ENCODE results near the gene NUDT3. TPM values are rescaled to one million over a fixed set of nuclear protein-coding genes. Genes with fewer than 3 reads are reported as not detected.

The NUDT3 gene
- total and polyA plus RNA-seq, 4 donors = 3.2 to 20.2 (median 9.5) TPM

GRCh38 chr6:34232901-34233300, 159.6 kb downstream of the NUDT3 start:
- Histone ChIP-seq H3K36me3 (ENCODE audit: control insufficient read depth in 4 of 4, insufficient read depth in 3 of 4, low read depth in 1 of 4, low read length in 3 of 4) (no peaks in the 10 kb centered on the region), H3K9ac (ENCODE audit: low read depth in 1 of 2, low read length in 2 of 2) (no peak overlapping the region), H3K9me3 (ENCODE audit: control insufficient read depth in 4 of 4, low read length in 3 of 4) (no peaks in the 10 kb centered on the region), H3K27ac (ENCODE audit: low read depth in 1 of 2, low read length in 2 of 2) (no peak overlapping the region), H3K4me1 (ENCODE audit: control insufficient read depth in 4 of 4, insufficient read depth in 4 of 4, low read length in 3 of 4) (peaks cover 0 to 7% (median 2%) of the 10 kb centered on the region in 4 donors), H3K4me3 (ENCODE audit: low read depth in 1 of 3, low read length in 3 of 3) (no peak overlapping the region), H3K27me3 (ENCODE audit: control insufficient read depth in 4 of 4, insufficient read depth in 4 of 4, low read length in 3 of 4) (no peaks in the 10 kb centered on the region)
- DNase-seq (ENCODE audit: low spot score) = no peak
- 80% methylated on average over 5 of the region's 5 CpGs for WGBS
- TF ChIP-seq RXRA (IDR thresholded peaks at IDR 0.05) = no peak
- TF ChIP-seq NR2F2 (IDR thresholded peaks at IDR 0.05) = no peak
- no peak for TF ChIP-seq CTCF (IDR thresholded peaks at IDR 0.05; ENCODE audit: low read depth, low read length, missing input control)
- TF ChIP-seq FOXA1 (IDR thresholded peaks at IDR 0.05) = no peak
- no peak for TF ChIP-seq HNF4A (conservative IDR thresholded peaks at IDR 0.05)
- no peak for TF ChIP-seq ATF3 (IDR thresholded peaks at IDR 0.05)

- Histone ChIP-seq H3K9ac (ENCODE audit: low read depth in 1 of 2, low read length in 2 of 2) (no peak overlapping the region), H3K36me3 (ENCODE audit: control insufficient read depth in 4 of 4, insufficient read depth in 3 of 4, low read depth in 1 of 4, low read length in 3 of 4) (no peaks in the 10 kb centered on the region), H3K9me3 (ENCODE audit: control insufficient read depth in 4 of 4, low read length in 3 of 4) (no peaks in the 10 kb centered on the region), H3K27ac (ENCODE audit: low read depth in 1 of 2, low read length in 2 of 2) (no peak overlapping the region), H3K4me3 (ENCODE audit: low read depth in 1 of 3, low read length in 3 of 3) (no peak overlapping the region), H3K4me1 (ENCODE audit: control insufficient read depth in 4 of 4, insufficient read depth in 4 of 4, low read length in 3 of 4) (peaks cover 0 to 4% (median under 1%) of the 10 kb centered on the region in 4 donors), H3K27me3 (ENCODE audit: control insufficient read depth in 4 of 4, insufficient read depth in 4 of 4, low read length in 3 of 4) (no peaks in the 10 kb centered on the region)
- DNase-seq (ENCODE audit: low spot score) = no peak
- TF ChIP-seq ATF3 (IDR thresholded peaks at IDR 0.05) (no peak), FOXA2 (IDR thresholded peaks at IDR 0.05) (no peak)
- 96% methylated on average over 17 of the region's 17 CpGs for whole genome bisulfite sequencing
Measured at GRCh38 chr6:34231566-34232336, 160.7 kb downstream of the NUDT3 start.

GRCh38 chr6:34230653-34231371, 161.7 kb downstream of the NUDT3 start:
- Histone ChIP-seq H3K9ac (ENCODE audit: low read depth in 1 of 2, low read length in 2 of 2) (no peak overlapping the region), H3K27ac (ENCODE audit: low read depth in 1 of 2, low read length in 2 of 2) (no peak overlapping the region), H3K36me3 (ENCODE audit: control insufficient read depth in 4 of 4, insufficient read depth in 3 of 4, low read depth in 1 of 4, low read length in 3 of 4) (no peaks in the 10 kb centered on the region), H3K4me1 (ENCODE audit: control insufficient read depth in 4 of 4, insufficient read depth in 4 of 4, low read length in 3 of 4) (peaks cover 0 to 1% (median under 1%) of the 10 kb centered on the region in 4 donors), H3K9me3 (ENCODE audit: control insufficient read depth in 4 of 4, low read length in 3 of 4) (no peaks in the 10 kb centered on the region), H3K27me3 (ENCODE audit: control insufficient read depth in 4 of 4, insufficient read depth in 4 of 4, low read length in 3 of 4) (no peaks in the 10 kb centered on the region), H3K4me3 (ENCODE audit: low read depth in 1 of 3, low read length in 3 of 3) (no peak overlapping the region)
- no peak for TF ChIP-seq RAD21 (IDR thresholded peaks at IDR 0.05)
- TF ChIP-seq SP1 (IDR thresholded peaks at IDR 0.05) = no peak
- TF ChIP-seq CTCF (IDR thresholded peaks at IDR 0.05; ENCODE audit: low read depth, low read length, missing input control) = no peak
- no peak for TF ChIP-seq MAX (IDR thresholded peaks at IDR 0.05)
- no peak for TF ChIP-seq REST (IDR thresholded peaks at IDR 0.05)
- TF ChIP-seq FOXA1 (IDR thresholded peaks at IDR 0.05) = no peak
- no peak for TF ChIP-seq RXRA (IDR thresholded peaks at IDR 0.05)
- TF ChIP-seq JUND (IDR thresholded peaks at IDR 0.05) = no peak
- TF ChIP-seq NR2F2 (IDR thresholded peaks at IDR 0.05) = no peak
- no peak for TF ChIP-seq HNF4A (conservative IDR thresholded peaks at IDR 0.05)
- TF ChIP-seq HNF4G (IDR thresholded peaks at IDR 0.05) = no peak
- no peak for DNase-seq (ENCODE audit: low spot score)
- WGBS = 89% methylated on average over 5 of the region's 5 CpGs
